Smooth muscle cell (in vitro differentiated cells): ENCODE results near the gene ADGRL2. TPM values are rescaled to one million over a fixed set of nuclear protein-coding genes. Genes with fewer than 3 reads are reported as not detected.
A peak's percentile ranks its signal among the peaks of the same experiment; 100 is the strongest.

Experiments
- DNase-seq: peaks from one replicate; lab custom pipeline; 2025; ENCODE audit not compliant: unreplicated experiment; lab: John Stamatoyannopoulos, UW
- H2AFZ ChIP-seq: fragments of 200-600 bp; sonication (generic); 2 replicates; pipeline ENCODE4 v1.6.0; 2016; ENCODE audit warnings: antibody characterized with exemption, low read depth, mild to moderate bottlenecking
- H3F3A ChIP-seq: fragments of 200-600 bp; sonication (generic); 2 replicates; pipeline ENCODE4 v1.6.0; 2017; ENCODE audit warnings: antibody characterized with exemption, low read depth
- H3K27ac ChIP-seq: fragments of 200-600 bp; sonication (generic); 2 replicates; pipeline ENCODE4 v1.5.1; 2016; ENCODE audit warnings: low read depth, mild to moderate bottlenecking
- H3K27me3 ChIP-seq: fragments of 200-600 bp; sonication (generic); 2 replicates; pipeline ENCODE4 v1.6.1; 2016; ENCODE audit warnings: low read depth, mild to moderate bottlenecking
- H3K36me3 ChIP-seq: fragments of 200-600 bp; sonication (generic); 2 replicates; pipeline ENCODE4 v1.5.1; 2016; ENCODE audit warnings: low read depth
- H3K4me1 ChIP-seq: fragments of 200-600 bp; sonication (generic); 2 replicates; pipeline ENCODE4 v1.5.1; 2016; ENCODE audit warnings: low read depth
- H3K4me2 ChIP-seq: fragments of 200-600 bp; sonication (generic); 2 replicates; pipeline ENCODE4 v1.6.0; 2016; ENCODE audit warnings: mild to moderate bottlenecking
- H3K4me3 ChIP-seq: fragments of 200-600 bp; sonication (generic); 2 replicates; pipeline ENCODE4 v1.5.1; 2016; ENCODE audit warnings: mild to moderate bottlenecking
- H3K79me2 ChIP-seq: fragments of 200-600 bp; sonication (generic); 2 replicates; pipeline ENCODE4 v1.6.0; 2016; ENCODE audit warnings: low read depth, mild to moderate bottlenecking
- H3K9ac ChIP-seq: fragments of 200-600 bp; sonication (generic); 2 replicates; pipeline ENCODE4 v1.6.0; 2016; ENCODE audit warnings: low read depth
- H3K9me3 ChIP-seq: fragments of 200-600 bp; sonication (generic); replicated peaks from 2 replicates; pipeline ENCODE4 v1.5.1; 2016; ENCODE audit warnings: low read depth
- H4K20me1 ChIP-seq: fragments of 200-600 bp; sonication (generic); 2 replicates; pipeline ENCODE4 v1.6.0; 2016; ENCODE audit warnings: low read depth
- CTCF ChIP-seq: fragments of 200-600 bp; sonication (generic); IDR thresholded peaks from 2 replicates; pipeline ENCODE4 v1.5.1; 2017; ENCODE audit warnings: borderline replicate concordance, mild to moderate bottlenecking, antibody characterized with exemption; ENCODE audit not compliant: insufficient read depth, poor library complexity, severe bottlenecking
- WGBS: methylation state at CpG from one replicate; pipeline ENCODE4 v1.1.7; 2016; ENCODE audit warnings: low lambda C conversion rate; 5-methylcytosine and 5-hydroxymethylcytosine counted together
- polyA plus RNA-seq: library from polyadenylated mRNA; unstranded; fragments of >200 nt; fragmentation: Nextera tagmentation; extraction: Ambion mirVana; gene quantifications from 2 replicates; pipeline ENCODE4 v1.2.1, GENCODE V29; 2016
- total RNA-seq: library from RNA; depleted of rRNA; stranded (reverse); fragments of >200 nt; gene quantifications from 2 replicates; pipeline ENCODE4 v1.2.3, GENCODE V29; 2014

The ADGRL2 gene
- total and polyA plus RNA-seq, 2 experiments from 2014 or later, result 25.1 to 119 TPM

- H2AFZ ChIP-seq, result no peak overlapping the region
- peaks cover 4% of the 10 kb centered on the region for H3K4me1 ChIP-seq
- H3K79me2 ChIP-seq, result no peaks in the 10 kb centered on the region
- no peak overlapping the region for H3K4me2 ChIP-seq
- no peaks in the 10 kb centered on the region for H3K9me3 ChIP-seq
- no peak for DNase-seq
- no peak overlapping the region for H3K9ac ChIP-seq
- H3K27me3 ChIP-seq, result no peaks in the 10 kb centered on the region
- no peaks in the 10 kb centered on the region for H3F3A ChIP-seq
- no peaks in the 10 kb centered on the region for H3K36me3 ChIP-seq
- H3K27ac ChIP-seq, result no peak overlapping the region
- H3K4me3 ChIP-seq, result no peak overlapping the region
- no peaks in the 10 kb centered on the region for H4K20me1 ChIP-seq
- no peak for TF ChIP-seq CTCF
- WGBS, result 77% methylated on average over 2 of the region's 2 CpGs
Measured at GRCh38 chr1:82000221-82000620, 199.5 kb downstream of the ADGRL2 start.

GRCh38 chr1:82001345-82001744, 200.6 kb downstream of the ADGRL2 start:
- no peaks in the 10 kb centered on the region for H3F3A ChIP-seq
- TF ChIP-seq CTCF, result no peak
- H3K27me3 ChIP-seq, result no peaks in the 10 kb centered on the region
- DNase-seq, result no peak
- H3K27ac ChIP-seq, result no peak overlapping the region
- H3K36me3 ChIP-seq, result no peaks in the 10 kb centered on the region
- H4K20me1 ChIP-seq, result no peaks in the 10 kb centered on the region
- no peak overlapping the region for H3K4me3 ChIP-seq
- no peaks in the 10 kb centered on the region for H3K79me2 ChIP-seq
- H3K4me2 ChIP-seq, result no peak overlapping the region
- no peak overlapping the region for H2AFZ ChIP-seq
- no peaks in the 10 kb centered on the region for H3K9me3 ChIP-seq
- H3K9ac ChIP-seq, result no peak overlapping the region
- WGBS, result 82% methylated on average over 4 of the region's 4 CpGs
- peaks cover 4% of the 10 kb centered on the region for H3K4me1 ChIP-seq

- H3K9ac ChIP-seq, result no peak overlapping the region
- TF ChIP-seq CTCF, result no peak
- H3K27ac ChIP-seq, result no peak overlapping the region
- H3K27me3 ChIP-seq, result no peaks in the 10 kb centered on the region
- no peak for DNase-seq
- no peaks in the 10 kb centered on the region for H3K4me1 ChIP-seq
- no peak overlapping the region for H2AFZ ChIP-seq
- H3K9me3 ChIP-seq, result no peaks in the 10 kb centered on the region
- H3F3A ChIP-seq, result no peaks in the 10 kb centered on the region
- no peaks in the 10 kb centered on the region for H4K20me1 ChIP-seq
- no peaks in the 10 kb centered on the region for H3K79me2 ChIP-seq
- H3K4me3 ChIP-seq, result no peak overlapping the region
- H3K4me2 ChIP-seq, result no peak overlapping the region
- H3K36me3 ChIP-seq, result no peaks in the 10 kb centered on the region
Measured at GRCh38 chr1:82007804-82008203, 207.1 kb downstream of the ADGRL2 start.

- no peaks in the 10 kb centered on the region for H3K79me2 ChIP-seq
Measured at GRCh38 chr1:82013702-82014101, 213.0 kb downstream of the ADGRL2 start.

More at GRCh38 chr1:82013702-82014101, 213.0 kb downstream of the ADGRL2 start:
- H3K27ac ChIP-seq, result no peak overlapping the region
- H2AFZ ChIP-seq, result no peak overlapping the region
- H4K20me1 ChIP-seq, result no peaks in the 10 kb centered on the region
- no peak overlapping the region for H3K4me2 ChIP-seq
- no peaks in the 10 kb centered on the region for H3K27me3 ChIP-seq
- no peaks in the 10 kb centered on the region for H3K9me3 ChIP-seq
- no peak overlapping the region for H3K9ac ChIP-seq
- no peaks in the 10 kb centered on the region for H3K36me3 ChIP-seq
- H3F3A ChIP-seq, result no peaks in the 10 kb centered on the region
- peak; percentile 12 for TF ChIP-seq CTCF
- no peaks in the 10 kb centered on the region for H3K4me1 ChIP-seq
- H3K4me3 ChIP-seq, result no peak overlapping the region
- no peak for DNase-seq
